ENCODE data around the gene MED29. TPM values are rescaled to one million over a fixed set of nuclear protein-coding genes. Genes with fewer than 3 reads are reported as not detected.

Gene MED29
- total RNA-seq, 1 experiment from 2014 or later, result 32.0 TPM

- TF ChIP-seq POLR2AphosphoS5 (IDR thresholded peaks at IDR 0.05; ENCODE audit: low read depth, low read length) (peak; percentile 38), YY1 (IDR thresholded peaks at IDR 0.05; ENCODE audit: extremely low read depth, insufficient replicate concordance, low read depth, low read length) (peak; percentile 16)
- TF ChIP-seq, protein P1, sequence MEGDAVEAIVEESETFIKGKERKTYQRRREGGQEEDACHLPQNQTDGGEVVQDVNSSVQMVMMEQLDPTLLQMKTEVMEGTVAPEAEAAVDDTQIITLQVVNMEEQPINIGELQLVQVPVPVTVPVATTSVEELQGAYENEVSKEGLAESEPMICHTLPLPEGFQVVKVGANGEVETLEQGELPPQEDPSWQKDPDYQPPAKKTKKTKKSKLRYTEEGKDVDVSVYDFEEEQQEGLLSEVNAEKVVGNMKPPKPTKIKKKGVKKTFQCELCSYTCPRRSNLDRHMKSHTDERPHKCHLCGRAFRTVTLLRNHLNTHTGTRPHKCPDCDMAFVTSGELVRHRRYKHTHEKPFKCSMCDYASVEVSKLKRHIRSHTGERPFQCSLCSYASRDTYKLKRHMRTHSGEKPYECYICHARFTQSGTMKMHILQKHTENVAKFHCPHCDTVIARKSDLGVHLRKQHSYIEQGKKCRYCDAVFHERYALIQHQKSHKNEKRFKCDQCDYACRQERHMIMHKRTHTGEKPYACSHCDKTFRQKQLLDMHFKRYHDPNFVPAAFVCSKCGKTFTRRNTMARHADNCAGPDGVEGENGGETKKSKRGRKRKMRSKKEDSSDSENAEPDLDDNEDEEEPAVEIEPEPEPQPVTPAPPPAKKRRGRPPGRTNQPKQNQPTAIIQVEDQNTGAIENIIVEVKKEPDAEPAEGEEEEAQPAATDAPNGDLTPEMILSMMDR (IDR thresholded peaks at IDR 0.05 in 2 of 3, conservative IDR thresholded peaks at IDR 0.05 in 1 of 3; ENCODE audit: borderline replicate concordance in 1 of 3, insufficient read depth in 1 of 3, low read depth in 2 of 3, low read length in 2 of 3), result no peak
- no peak overlapping the region for H2AFZ ChIP-seq (ENCODE audit: low read depth, low read length, poor library complexity, severe bottlenecking)
- H3K4me3 ChIP-seq (replicated peaks in 1 of 2; ENCODE audit: low read depth in 1 of 2, low read length in 2 of 2), result peak overlapping the region in 1 of 2 experiments; percentile 3; a peak in 3 of 4 replicates
- RAD21 ChIA-PET (ENCODE audit: low non-redundant PET in 1 of 2, low total read pairs in 2 of 2, uncharacterized antibody in 2 of 2, unreplicated experiment in 2 of 2), result interaction anchor here (0.6 to 3.2 kb wide), 5 partner anchors 9 to 13 kb away, joined by 3 to 21 read pairs (median 4); partner anchors contain the start of genes PLEKHG2 (in 2 of the 2) and ZFP36 (in 1 of the 2)
- peaks cover 3% of the 10 kb centered on the region; the same call in 1 of the 2 replicates for H3K79me2 ChIP-seq (ENCODE audit: insufficient read depth, low read length)
- peak overlapping the region; percentile 91 for H3K27ac ChIP-seq (ENCODE audit: low read depth, low read length)
- CTCF ChIA-PET, result interaction anchor here (0.5 to 3.0 kb wide), 14 partner anchors 8 to 277 kb away, joined by 3 to 51 read pairs (median 5); partner anchors contain the start of genes EID2B, PLEKHG2, SAMD4B and ZFP36
- H4K20me1 ChIP-seq (ENCODE audit: insufficient read depth), result no peaks in the 10 kb centered on the region
- H3K9me2 ChIP-seq (ENCODE audit: insufficient read depth), result no peaks in the 10 kb centered on the region
- no peaks in the 10 kb centered on the region for H3K27me3 ChIP-seq (ENCODE audit: insufficient read depth, low read length)
- peaks cover 4 to 5% of the 10 kb centered on the region in 2 experiments; a peak in 2 of 4 replicates for H3K36me3 ChIP-seq (ENCODE audit: control insufficient read depth in 1 of 2, insufficient read depth in 2 of 2, low read length in 2 of 2)
- TSS peak; percentile 44 for BruUV-seq (replicated peaks)
- ATAC-seq (peak; percentile 39), DNase-seq (ENCODE audit: low read depth, low spot score) (peak; percentile 69)
- intact Hi-C loops (cut with micrococcal nuclease), result no loop called here
- POLR2A ChIA-PET, result interaction anchor here (1.0 to 3.5 kb wide), 5 partner anchors 10 to 43 kb away, joined by 5 to 57 read pairs (median 35); partner anchors contain the start of genes PLEKHG2, RPS16 and ZFP36
- H3K4me2 ChIP-seq (ENCODE audit: low read length), result peak overlapping the region; percentile 77
- peak overlapping the region; percentile 73 for H3K9ac ChIP-seq (ENCODE audit: low read length)
- peaks cover 36 to 65% of the 10 kb centered on the region in 2 experiments for H3K4me1 ChIP-seq (ENCODE audit: control insufficient read depth in 1 of 2, insufficient read depth in 2 of 2, low read length in 2 of 2)
- H3K9me3 ChIP-seq (ENCODE audit: control insufficient read depth in 1 of 2, insufficient read depth in 1 of 2, low read depth in 1 of 2, low read length in 2 of 2), result no peaks in the 10 kb centered on the region
These were observed 7.2 kb downstream of the MED29 start for GRCh38 chr19:39398297-39398864.

GRCh38 chr19:39399668-39400050 is 8.5 kb downstream of the MED29 start:
- no TSS peak for BruUV-seq (replicated peaks)
- intact Hi-C loops (cut with micrococcal nuclease), result no loop called here
- ChIA-PET POLR2A (interaction anchor here (1.9 to 3.8 kb wide), 4 partner anchors 8 to 36 kb away, joined by 4 to 35 read pairs (median 30); partner anchors contain the start of genes MED29, PAF1, PLEKHG2 and RPS16), CTCF (no interaction called here), RAD21 (ENCODE audit: low non-redundant PET in 1 of 2, low total read pairs in 2 of 2, uncharacterized antibody in 2 of 2, unreplicated experiment in 2 of 2) (no interaction called here)
- Histone ChIP-seq H4K20me1 (ENCODE audit: insufficient read depth) (no peaks in the 10 kb centered on the region), H3K9me3 (ENCODE audit: control insufficient read depth in 1 of 2, insufficient read depth in 1 of 2, low read depth in 1 of 2, low read length in 2 of 2) (no peaks in the 10 kb centered on the region), H3K9me2 (ENCODE audit: insufficient read depth) (no peaks in the 10 kb centered on the region), H3K27ac (ENCODE audit: low read depth, low read length) (no peak overlapping the region), H3K27me3 (ENCODE audit: insufficient read depth, low read length) (no peaks in the 10 kb centered on the region), H3K4me3 (replicated peaks in 1 of 2; ENCODE audit: low read depth in 1 of 2, low read length in 2 of 2) (no peak overlapping the region), H3K36me3 (ENCODE audit: control insufficient read depth in 1 of 2, insufficient read depth in 2 of 2, low read length in 2 of 2) (no peaks in the 10 kb centered on the region), H3K4me2 (ENCODE audit: low read length) (peak overlapping the region; percentile 77), H2AFZ (ENCODE audit: low read depth, low read length, poor library complexity, severe bottlenecking) (no peak overlapping the region), H3K79me2 (ENCODE audit: insufficient read depth, low read length) (no peaks in the 10 kb centered on the region; the same call in 1 of the 2 replicates), H3K4me1 (ENCODE audit: control insufficient read depth in 1 of 2, insufficient read depth in 2 of 2, low read length in 2 of 2) (peaks cover 41 to 78% of the 10 kb centered on the region in 2 experiments), H3K9ac (ENCODE audit: low read length) (no peak overlapping the region)
- no peak for DNase-seq (ENCODE audit: low read depth, low spot score)
- ATAC-seq, result no peak
- TF ChIP-seq ELF1 (IDR thresholded peaks at IDR 0.05; ENCODE audit: borderline replicate concordance, low read depth) (no peak), FOSL1 (IDR thresholded peaks at IDR 0.05; ENCODE audit: low read depth) (no peak), EZH2phosphoT487 (IDR thresholded peaks at IDR 0.05; ENCODE audit: borderline replicate concordance) (no peak), ZNF274 (IDR thresholded peaks at IDR 0.05; ENCODE audit: low read depth, low read length) (no peak), SIN3A (IDR thresholded peaks at IDR 0.05; ENCODE audit: low read depth) (no peak), SP1 (IDR thresholded peaks at IDR 0.05; ENCODE audit: low read depth) (no peak), CBX3 (IDR thresholded peaks at IDR 0.05; ENCODE audit: low read depth) (no peak), ZBTB33 (IDR thresholded peaks at IDR 0.05; ENCODE audit: extremely low read depth, insufficient replicate concordance, low read length) (no peak), ZFX (IDR thresholded peaks at IDR 0.05) (no peak)
